ENCODE data around the gene CFAP43.

The CFAP43 gene

GRCh38 chr10:104128214-104128613 is 104.0 kb downstream of the CFAP43 start:
- H3K27ac ChIP-seq: no peak overlapping the region
- no peak overlapping the region for H3K4me3 ChIP-seq (IDR thresholded peaks at IDR 0.05; ENCODE audit: insufficient read depth, low read depth, low read length)
- H3K4me2 ChIP-seq: no peak overlapping the region
- no peak for TF ChIP-seq CTCF (conservative IDR thresholded peaks at IDR 0.05; ENCODE audit: low read depth, low read length)
- no peaks in the 10 kb centered on the region for H4K20me1 ChIP-seq (ENCODE audit: insufficient read depth)
- no peaks in the 10 kb centered on the region for H3K27me3 ChIP-seq (ENCODE audit: insufficient read depth, low read depth)
- no peaks in the 10 kb centered on the region for H3K36me3 ChIP-seq (ENCODE audit: insufficient read depth)
- H3K4me1 ChIP-seq (ENCODE audit: low read depth, poor library complexity, severe bottlenecking): peaks cover 22% of the 10 kb centered on the region
- no peak overlapping the region for H2AFZ ChIP-seq (ENCODE audit: low read depth)
- H3K9ac ChIP-seq: no peak overlapping the region
- H3K79me2 ChIP-seq (ENCODE audit: insufficient read depth, low read depth): no peaks in the 10 kb centered on the region

DNA sequence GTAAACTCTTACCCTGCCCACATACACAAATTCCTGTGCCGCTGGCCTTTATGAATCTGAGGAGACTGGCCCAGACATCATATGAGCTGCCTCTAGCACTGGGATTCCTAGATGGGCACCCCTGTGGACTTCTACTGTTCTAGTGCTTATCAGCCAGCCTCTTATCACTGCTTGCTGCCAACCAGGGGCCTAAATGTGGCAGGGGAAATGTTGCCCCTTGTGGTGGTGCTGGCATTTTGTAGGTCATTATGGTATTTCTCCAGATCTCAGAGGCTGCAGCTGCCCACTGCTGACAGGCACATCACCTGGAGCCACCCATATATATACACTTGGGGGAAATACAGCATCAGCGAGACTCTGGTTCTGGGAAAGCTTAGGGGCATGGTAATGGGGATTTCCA is 104.8 kb downstream of the CFAP43 start:
- peaks cover 29% of the 10 kb centered on the region for H3K4me1 ChIP-seq (ENCODE audit: low read depth, poor library complexity, severe bottlenecking)
- no peaks in the 10 kb centered on the region for H4K20me1 ChIP-seq (ENCODE audit: insufficient read depth)
- no peaks in the 10 kb centered on the region for H3K79me2 ChIP-seq (ENCODE audit: insufficient read depth, low read depth)
- H3K36me3 ChIP-seq (ENCODE audit: insufficient read depth): no peaks in the 10 kb centered on the region
- no peak overlapping the region for H3K4me3 ChIP-seq (IDR thresholded peaks at IDR 0.05; ENCODE audit: insufficient read depth, low read depth, low read length)
- no peaks in the 10 kb centered on the region for H3K27me3 ChIP-seq (ENCODE audit: insufficient read depth, low read depth)
- peak; percentile 41; the same call in 1 of the 2 replicates for TF ChIP-seq CTCF (conservative IDR thresholded peaks at IDR 0.05; ENCODE audit: low read depth, low read length)
- H3K9ac ChIP-seq: no peak overlapping the region
- H2AFZ ChIP-seq (ENCODE audit: low read depth): no peak overlapping the region
- H3K4me2 ChIP-seq: peak overlapping the region; percentile 35; the same call in 1 of the 2 replicates
- no peak overlapping the region for H3K27ac ChIP-seq

- H3K4me2 ChIP-seq: peak overlapping the region; percentile 68
- H3K4me1 ChIP-seq (ENCODE audit: low read depth, poor library complexity, severe bottlenecking): peaks cover 46% of the 10 kb centered on the region
- no peaks in the 10 kb centered on the region for H3K79me2 ChIP-seq (ENCODE audit: insufficient read depth, low read depth)
- TF ChIP-seq CTCF (conservative IDR thresholded peaks at IDR 0.05; ENCODE audit: low read depth, low read length): no peak
- H3K9ac ChIP-seq: no peak overlapping the region
- H3K36me3 ChIP-seq (ENCODE audit: insufficient read depth): no peaks in the 10 kb centered on the region
- no peaks in the 10 kb centered on the region for H3K27me3 ChIP-seq (ENCODE audit: insufficient read depth, low read depth)
- H2AFZ ChIP-seq (ENCODE audit: low read depth): no peak overlapping the region
- no peak overlapping the region for H3K4me3 ChIP-seq (IDR thresholded peaks at IDR 0.05; ENCODE audit: insufficient read depth, low read depth, low read length)
- H3K27ac ChIP-seq: peak overlapping the region; percentile 100; the same call in 1 of the 2 replicates
- no peaks in the 10 kb centered on the region for H4K20me1 ChIP-seq (ENCODE audit: insufficient read depth)
Measured at GRCh38 chr10:104123397-104123796, 108.8 kb downstream of the CFAP43 start.

GRCh38 chr10:104122225-104123107 is 109.7 kb downstream of the CFAP43 start:
- peaks cover 41% of the 10 kb centered on the region for H3K4me1 ChIP-seq (ENCODE audit: low read depth, poor library complexity, severe bottlenecking)
- peak overlapping the region; percentile 79 for H3K9ac ChIP-seq
- peak overlapping the region; percentile 72 for H2AFZ ChIP-seq (ENCODE audit: low read depth)
- H3K79me2 ChIP-seq (ENCODE audit: insufficient read depth, low read depth): no peaks in the 10 kb centered on the region
- H3K27ac ChIP-seq: peak overlapping the region; percentile 100
- peak overlapping the region; percentile 68 for H3K4me2 ChIP-seq
- no peaks in the 10 kb centered on the region for H4K20me1 ChIP-seq (ENCODE audit: insufficient read depth)
- H3K27me3 ChIP-seq (ENCODE audit: insufficient read depth, low read depth): no peaks in the 10 kb centered on the region
- H3K36me3 ChIP-seq (ENCODE audit: insufficient read depth): no peaks in the 10 kb centered on the region
- no peak for TF ChIP-seq CTCF (conservative IDR thresholded peaks at IDR 0.05; ENCODE audit: low read depth, low read length)
- peak overlapping the region; percentile 26 for H3K4me3 ChIP-seq (IDR thresholded peaks at IDR 0.05; ENCODE audit: insufficient read depth, low read depth, low read length)

Data from KMS-11 (cell line).